Parathyroid adenoma (tissue), 2 donors: ENCODE data around the gene MICOS13.

ENCODE experiments used
- H2AFZ ChIP-seq: fragments of 300-600 bp; sonication (generic); one replicate; pipeline ENCODE4 v1.7.0; 2017; ENCODE audit warnings: antibody characterized with exemption, mild to moderate bottlenecking
- H3K27ac ChIP-seq: fragments of 300-600 bp; sonication (generic); one replicate; pipeline ENCODE4 v1.7.0; 2017
- H3K27me3 ChIP-seq: fragments of 300-600 bp; sonication (generic); one replicate; pipeline ENCODE4 v1.7.0; 2017; ENCODE audit warnings: low read length; ENCODE audit not compliant: control insufficient read depth, insufficient read depth
- H3K36me3 ChIP-seq: fragments of 300-600 bp; sonication (generic); one replicate; pipeline ENCODE4 v1.7.0; 2017; ENCODE audit warnings: low read length; ENCODE audit not compliant: control insufficient read depth, insufficient read depth
- H3K4me1 ChIP-seq: fragments of 300-600 bp; sonication (generic); one replicate; pipeline ENCODE4 v1.7.0; 2017; ENCODE audit warnings: control low read depth
- H3K4me2 ChIP-seq: fragments of 300-600 bp; sonication (generic); one replicate; pipeline ENCODE4 v1.7.0; 2017; ENCODE audit warnings: low read length
- H3K4me3 ChIP-seq: fragments of 300-600 bp; sonication (generic); one replicate; pipeline ENCODE4 v1.7.0; 2017; ENCODE audit warnings: low read depth, low read length
- H3K79me2 ChIP-seq: fragments of 300-600 bp; sonication (generic); one replicate; pipeline ENCODE4 v1.7.0; 2017; ENCODE audit warnings: control low read depth
- H3K9ac ChIP-seq: fragments of 300-600 bp; sonication (generic); one replicate; pipeline ENCODE4 v1.7.0; 2017; ENCODE audit warnings: mild to moderate bottlenecking
- H3K9me3 ChIP-seq: fragments of 300-600 bp; sonication (generic); one replicate; pipeline ENCODE4 v1.7.0; 2017; ENCODE audit warnings: low read length; ENCODE audit not compliant: control insufficient read depth
- CTCF ChIP-seq: fragments of 300-600 bp; sonication (generic); IDR thresholded peaks from one replicate; pipeline ENCODE4 v1.7.0; 2017; ENCODE audit warnings: antibody characterized with exemption, mild to moderate bottlenecking
- donor health status: primary hyperparathyroidism.

The MICOS13 gene

GRCh38 chr19:5718579-5719273, 38.4 kb upstream of the MICOS13 start:
- no peak overlapping the region for H2AFZ ChIP-seq
- H3K4me2 ChIP-seq = peak overlapping the region; percentile 92
- H3K9me3 ChIP-seq = no peaks in the 10 kb centered on the region
- TF ChIP-seq CTCF = no peak
- H3K27ac ChIP-seq = peak overlapping the region; percentile 84
- no peaks in the 10 kb centered on the region for H3K36me3 ChIP-seq
- H3K4me3 ChIP-seq = peak overlapping the region; percentile 90
- no peak overlapping the region for H3K9ac ChIP-seq
- peaks cover 7% of the 10 kb centered on the region for H3K4me1 ChIP-seq
- H3K27me3 ChIP-seq = no peaks in the 10 kb centered on the region
- peaks cover 36% of the 10 kb centered on the region for H3K79me2 ChIP-seq

DNA sequence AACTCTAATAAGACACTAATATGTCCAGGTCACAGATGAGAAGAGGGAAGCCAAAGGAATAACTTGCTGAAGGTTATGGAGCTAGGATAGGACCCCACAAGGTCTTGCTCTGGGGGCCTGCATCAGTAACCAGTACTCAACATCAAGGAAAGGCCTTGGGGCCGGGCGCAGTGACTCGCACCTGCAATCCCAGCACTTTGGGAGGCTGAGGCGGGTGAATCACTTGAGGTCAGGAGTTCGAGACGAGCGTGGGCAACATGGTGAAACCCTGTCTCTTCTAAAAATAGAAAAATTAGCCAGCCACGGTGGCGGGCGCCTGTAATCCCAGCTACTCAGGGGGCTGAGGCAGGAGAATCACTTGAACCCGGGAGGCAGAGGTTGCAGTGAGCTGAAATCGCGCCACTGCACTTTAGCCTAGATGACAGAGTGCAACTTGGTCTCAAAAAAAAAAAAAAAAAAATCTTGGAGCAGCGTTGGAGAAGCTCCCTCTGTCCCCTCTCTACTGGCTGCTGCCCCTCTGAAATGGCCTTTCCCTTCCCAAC, 37.8 kb upstream of the MICOS13 start:
- peaks cover 7% of the 10 kb centered on the region for H3K4me1 ChIP-seq
- H3K27ac ChIP-seq = no peak overlapping the region
- no peaks in the 10 kb centered on the region for H3K36me3 ChIP-seq
- no peaks in the 10 kb centered on the region for H3K9me3 ChIP-seq
- peaks cover 36% of the 10 kb centered on the region for H3K79me2 ChIP-seq
- no peak overlapping the region for H3K4me3 ChIP-seq
- no peak overlapping the region for H3K9ac ChIP-seq
- no peak overlapping the region for H3K4me2 ChIP-seq
- TF ChIP-seq CTCF = no peak
- no peaks in the 10 kb centered on the region for H3K27me3 ChIP-seq
- no peak overlapping the region for H2AFZ ChIP-seq

DNA sequence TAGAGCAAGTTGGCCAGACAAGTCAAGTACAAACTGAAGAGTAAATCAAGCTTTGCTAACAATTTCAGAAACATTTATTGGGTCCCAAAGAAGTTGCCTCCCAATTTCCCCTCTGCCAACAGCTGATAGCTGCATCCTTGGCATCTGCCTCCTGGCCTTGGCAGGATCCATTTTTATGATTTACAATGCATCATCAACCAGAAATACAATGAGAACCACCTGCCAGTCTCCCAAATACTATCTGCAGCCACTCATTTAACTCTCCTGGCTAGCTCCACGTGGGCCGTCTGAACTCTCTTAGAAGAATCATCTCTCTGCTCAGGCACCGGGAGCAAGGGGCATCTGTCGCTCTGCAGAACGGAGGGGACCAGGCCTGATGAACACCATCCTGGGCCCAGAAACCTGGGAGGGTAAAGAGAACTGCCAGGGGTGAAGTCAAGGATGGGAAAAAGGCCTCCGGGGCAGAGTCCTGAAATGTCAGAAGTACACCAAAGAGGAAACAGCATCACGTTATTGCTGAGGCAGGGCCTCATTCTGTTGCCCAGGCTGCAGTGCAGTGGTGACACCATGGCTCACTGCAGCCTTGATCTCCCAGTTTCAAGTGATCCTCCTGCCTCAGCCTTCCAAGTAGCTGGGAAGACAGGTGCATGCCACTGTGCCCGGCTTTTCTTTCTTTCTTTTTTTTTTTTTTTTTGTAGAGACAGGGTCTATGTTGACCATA, 37.1 kb upstream of the MICOS13 start:
- Histone ChIP-seq H3K4me2 (no peak overlapping the region), H3K36me3 (no peaks in the 10 kb centered on the region), H3K79me2 (peaks cover 36% of the 10 kb centered on the region), H3K4me3 (no peak overlapping the region), H3K27me3 (no peaks in the 10 kb centered on the region), H2AFZ (no peak overlapping the region), H3K4me1 (peaks cover 7% of the 10 kb centered on the region), H3K9ac (no peak overlapping the region), H3K27ac (no peak overlapping the region), H3K9me3 (no peaks in the 10 kb centered on the region)
- TF ChIP-seq CTCF = no peak

DNA sequence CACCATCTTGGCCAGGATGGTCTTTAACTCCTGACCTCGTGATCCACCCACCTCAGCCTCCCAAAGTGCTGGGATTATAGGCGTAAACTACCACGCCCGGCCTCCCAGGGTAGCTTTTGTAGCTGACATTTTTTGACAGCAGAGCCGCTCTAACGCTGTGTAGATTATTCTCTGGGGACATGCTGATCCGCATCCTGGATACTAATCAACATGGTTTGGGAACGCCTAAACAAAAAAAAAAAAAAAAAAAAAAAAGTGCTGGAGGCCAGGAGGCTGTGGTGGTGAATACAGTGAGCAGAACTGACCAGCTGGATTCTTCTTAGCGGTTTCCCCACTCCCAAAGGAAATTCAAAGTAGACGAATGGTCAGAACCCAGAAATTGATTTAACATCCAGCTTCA, 34.5 kb upstream of the MICOS13 start:
- no peaks in the 10 kb centered on the region for H3K36me3 ChIP-seq

More for the DNA sequence above, 34.5 kb upstream of the MICOS13 start:
- Histone ChIP-seq H3K9ac (no peak overlapping the region), H3K27me3 (no peaks in the 10 kb centered on the region), H3K4me2 (no peak overlapping the region), H3K79me2 (peaks cover 38% of the 10 kb centered on the region), H3K4me1 (peaks cover 7% of the 10 kb centered on the region), H3K4me3 (no peak overlapping the region), H3K27ac (no peak overlapping the region), H2AFZ (no peak overlapping the region), H3K9me3 (no peaks in the 10 kb centered on the region)
- TF ChIP-seq CTCF = no peak
